Neural cell (in vitro differentiated cells): Measurements from ENCODE around the gene STK32B.

Experiments used
- CTCF ChIP-seq: fragments of 450-650 bp; IDR thresholded peaks from 2 replicates; pipeline ENCODE4 v1.5.1; 2014; ENCODE audit warnings: antibody characterized with exemption, mild to moderate bottlenecking, moderate library complexity; ENCODE audit not compliant: poor library complexity, severe bottlenecking
- EZH2 ChIP-seq: fragments of 200-600, 300-800 bp; shearing (Covaris generic), sonication (generic); IDR thresholded peaks from 2 replicates; pipeline ENCODE4 v1.6.1; 2014; ENCODE audit warnings: antibody characterized with exemption, low read length, borderline replicate concordance, mild to moderate bottlenecking; ENCODE audit not compliant: insufficient read depth, poor library complexity, severe bottlenecking

DNA sequence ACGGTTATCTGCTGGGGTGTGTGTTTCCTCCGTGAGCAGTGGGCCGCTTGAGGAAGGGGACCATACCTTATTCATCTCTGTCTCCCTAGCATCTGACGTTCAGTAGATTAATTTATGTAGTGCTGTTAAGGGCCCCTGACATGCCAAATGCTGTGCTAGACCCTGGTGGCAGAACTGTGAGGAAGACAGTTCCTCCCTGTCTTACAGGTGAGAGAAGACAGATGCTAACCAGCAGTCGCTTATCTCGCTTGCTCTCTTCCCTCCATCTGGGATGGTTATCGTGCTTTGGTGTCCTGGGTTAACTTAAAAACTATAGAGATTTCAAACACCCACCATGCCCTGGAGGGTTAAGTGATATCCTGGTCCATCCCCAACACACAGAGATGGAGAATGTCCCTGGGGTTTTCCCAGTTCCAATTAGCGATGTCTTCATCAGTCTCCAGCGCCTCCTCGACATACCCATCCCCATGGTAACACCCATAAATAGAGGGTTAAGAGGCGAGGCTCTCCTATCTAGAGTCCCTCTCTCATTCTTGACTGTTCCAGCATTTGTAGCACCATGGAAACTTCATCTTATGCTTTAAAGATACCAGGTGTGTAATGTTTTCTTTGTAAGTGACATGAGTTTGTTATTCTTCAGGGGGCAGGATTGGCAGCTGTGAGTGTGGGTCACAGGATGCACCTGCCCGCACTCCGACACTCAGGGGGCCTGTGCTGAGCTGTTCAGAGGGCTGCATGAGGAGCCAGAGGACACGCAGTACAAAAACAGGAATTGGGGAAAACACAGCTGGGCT lies 135.2 kb downstream of the STK32B start:
- TF ChIP-seq CTCF (no peak), EZH2 (no peak)
